NCI-H187 treated with DMSO at 0.1 percent for 48 hours (cell line): Measurements from ENCODE around the gene FMN1.
"Not testable (repeated sequence)": the region's sequence is repeated elsewhere in the genome, so short reads cannot be mapped to it uniquely, and the experiment has no call there.

Experiments used
- DNase-seq: peaks from one replicate; lab custom pipeline; 2025; lab: John Stamatoyannopoulos, UW

The FMN1 gene

GRCh38 chr15:32966512-32966911 is 228.0 kb downstream of the FMN1 start:
- DNase-seq, result no peak

- no peak for DNase-seq
These were observed 228.6 kb downstream of the FMN1 start for GRCh38 chr15:32965897-32966296.

DNA sequence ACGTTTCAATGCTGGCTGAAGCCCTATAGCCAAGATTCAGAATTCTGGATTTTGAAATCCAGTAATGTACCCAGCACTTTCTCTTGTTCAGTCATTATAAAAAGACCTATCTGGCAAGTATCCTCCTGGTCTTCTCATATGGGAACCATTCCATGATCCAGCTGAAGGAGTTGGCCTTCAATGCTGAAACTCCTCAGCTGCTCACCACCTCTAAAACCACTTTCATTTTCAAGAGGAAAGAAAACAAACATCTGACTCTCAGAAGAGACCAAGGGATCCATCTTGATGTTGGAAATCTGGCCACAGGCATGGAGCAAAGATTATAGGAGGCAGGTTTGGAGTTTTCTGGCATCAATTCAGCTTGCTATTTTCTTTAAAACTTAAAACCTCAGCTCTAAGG is 235.4 kb downstream of the FMN1 start:
- DNase-seq, result no peak

DNA sequence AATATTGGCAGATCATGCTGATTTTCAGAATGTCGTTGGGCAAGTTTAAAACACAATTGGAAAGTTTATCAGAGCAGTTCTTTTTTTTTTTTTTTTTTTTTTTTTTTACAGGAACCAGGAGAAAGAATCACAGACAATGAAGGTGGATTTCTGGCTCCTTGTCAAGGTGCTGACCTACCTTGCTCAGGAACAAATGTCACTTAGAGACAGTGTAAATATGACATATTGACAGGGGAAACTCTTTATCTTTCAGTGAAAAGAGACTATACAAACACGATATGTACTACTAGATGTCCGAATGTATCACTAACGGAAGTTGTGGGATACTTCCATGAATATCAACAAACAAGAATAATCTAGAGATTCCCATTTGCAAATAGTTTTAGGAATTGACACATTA is 237.3 kb downstream of the FMN1 start:
- no peak for DNase-seq

DNA sequence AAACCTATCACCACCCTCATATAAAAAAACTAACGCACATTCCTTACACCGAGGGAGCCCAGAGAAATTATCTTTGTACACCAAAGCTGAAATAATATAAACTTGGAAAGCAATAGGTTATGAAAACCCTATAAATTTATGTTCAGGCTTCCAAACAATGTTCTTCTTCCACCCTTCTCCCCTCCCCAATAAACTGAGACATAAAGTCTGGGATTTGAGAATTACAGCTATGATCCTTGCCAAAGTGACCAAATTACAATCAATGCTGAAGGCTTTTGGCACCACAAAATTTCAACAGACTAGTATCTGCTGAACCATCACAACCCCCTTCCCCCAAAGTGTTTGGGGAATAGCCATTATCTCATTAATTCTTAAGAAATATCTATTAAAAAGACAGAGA is 237.8 kb downstream of the FMN1 start:
- no peak for DNase-seq

DNA sequence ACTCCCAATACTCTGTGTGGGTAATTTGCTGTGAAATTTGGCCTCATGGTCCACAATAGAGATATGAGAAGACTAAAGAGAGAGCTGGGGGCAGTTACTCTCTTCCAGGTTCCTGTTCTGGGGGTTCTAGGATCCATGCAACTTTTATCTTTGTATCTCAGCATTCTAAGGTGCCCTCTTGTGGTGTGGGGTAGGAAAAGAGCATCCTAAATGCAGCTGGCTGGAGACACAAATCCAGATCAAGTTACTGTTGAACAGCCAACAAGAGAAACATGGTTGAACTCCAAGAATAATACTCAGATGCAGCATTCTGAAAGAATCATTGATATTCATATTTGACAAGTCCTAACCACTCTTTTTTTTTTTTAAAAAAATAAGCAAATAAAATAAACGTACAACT is 238.5 kb downstream of the FMN1 start:
- DNase-seq, result no peak

- DNase-seq, result no peak
These were observed 241.0 kb downstream of the FMN1 start for GRCh38 chr15:32953533-32953910.

DNA sequence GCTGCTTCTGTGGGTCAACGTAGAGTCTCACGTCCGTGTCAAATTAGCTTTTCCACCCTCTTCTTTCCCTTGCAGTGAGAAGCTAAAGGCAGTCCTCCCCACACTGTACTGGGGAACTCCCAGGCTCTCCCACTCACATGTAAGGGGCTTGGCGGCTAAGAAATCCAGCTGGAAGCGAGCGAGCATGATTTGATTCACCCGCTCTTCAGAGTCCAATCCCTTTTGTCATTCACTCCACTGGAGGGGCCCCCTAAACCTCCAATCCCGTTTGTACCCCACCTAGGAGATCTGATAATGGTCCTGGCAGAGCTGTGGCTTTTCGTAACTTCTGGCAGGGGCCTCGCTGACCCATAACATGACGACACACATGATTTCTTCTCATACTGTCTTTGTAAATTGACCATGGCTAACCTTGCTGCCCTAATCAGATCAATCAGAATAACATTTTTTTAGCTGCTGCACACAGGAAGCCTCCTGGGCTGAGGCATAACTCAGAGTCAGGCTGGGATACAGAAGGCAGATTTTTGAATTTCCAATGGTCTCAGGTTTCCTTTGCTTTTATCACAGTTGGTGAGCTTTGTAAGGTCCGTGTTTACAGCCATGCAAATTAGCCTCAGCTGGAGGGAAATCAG is 241.5 kb downstream of the FMN1 start:
- DNase-seq, result no peak

DNA sequence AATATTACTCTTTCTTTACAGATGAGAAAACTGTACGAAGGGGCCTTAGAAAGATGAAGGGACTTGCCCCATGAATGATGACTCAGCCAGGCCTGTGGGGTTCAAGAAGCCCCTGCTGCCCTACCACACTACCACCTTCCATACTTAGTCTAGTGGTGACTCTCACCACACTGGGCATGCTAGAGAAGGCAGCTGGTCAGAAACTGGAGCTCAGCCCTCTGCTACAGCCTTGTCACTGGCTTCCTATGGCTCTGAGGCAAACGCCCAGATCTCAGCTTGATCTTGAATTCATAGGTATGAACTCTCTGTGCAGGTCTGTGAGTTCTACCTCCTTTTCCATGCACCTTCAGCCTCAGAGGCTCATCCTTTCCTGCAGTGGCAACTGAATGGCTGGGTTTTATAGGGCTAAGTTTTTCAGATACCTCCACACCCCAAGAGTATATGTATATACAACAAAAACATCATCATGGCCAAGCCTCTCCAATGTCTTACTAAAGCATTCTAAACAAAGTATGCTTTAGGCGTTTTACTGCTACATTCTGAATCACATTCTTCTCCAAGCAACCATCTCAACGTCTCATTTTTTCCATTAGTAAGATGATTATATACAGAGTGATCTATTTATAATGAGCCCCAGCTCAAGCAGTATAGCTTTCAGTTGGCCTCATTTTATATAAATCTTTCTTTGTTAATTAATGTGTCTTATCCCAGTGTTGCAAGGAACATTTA is 242.6 kb downstream of the FMN1 start:
- DNase-seq, result no peak

DNA sequence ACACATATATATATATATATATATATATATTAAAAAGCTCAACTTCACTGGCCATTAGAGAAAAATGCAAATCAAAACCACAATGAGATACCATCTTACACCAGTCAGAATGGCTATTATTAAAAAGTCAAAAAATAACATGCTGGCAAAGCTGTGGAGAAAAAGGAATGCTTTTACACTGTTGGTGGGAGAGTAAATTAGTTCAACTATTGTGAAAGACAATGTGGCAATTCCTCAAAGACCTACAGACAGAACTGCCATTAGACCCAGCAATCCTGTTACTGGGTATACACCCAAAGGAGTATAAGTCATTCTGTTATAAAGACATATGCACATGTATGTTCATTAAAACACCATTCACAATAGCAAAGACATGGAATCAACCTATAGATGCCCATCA is 244.5 kb downstream of the FMN1 start:
- DNase-seq, result not testable (repeated sequence)

GRCh38 chr15:32946210-32946609 is 248.3 kb downstream of the FMN1 start:
- no peak for DNase-seq

- no peak for DNase-seq
These were observed 250.1 kb downstream of the FMN1 start for GRCh38 chr15:32944431-32944830.

DNA sequence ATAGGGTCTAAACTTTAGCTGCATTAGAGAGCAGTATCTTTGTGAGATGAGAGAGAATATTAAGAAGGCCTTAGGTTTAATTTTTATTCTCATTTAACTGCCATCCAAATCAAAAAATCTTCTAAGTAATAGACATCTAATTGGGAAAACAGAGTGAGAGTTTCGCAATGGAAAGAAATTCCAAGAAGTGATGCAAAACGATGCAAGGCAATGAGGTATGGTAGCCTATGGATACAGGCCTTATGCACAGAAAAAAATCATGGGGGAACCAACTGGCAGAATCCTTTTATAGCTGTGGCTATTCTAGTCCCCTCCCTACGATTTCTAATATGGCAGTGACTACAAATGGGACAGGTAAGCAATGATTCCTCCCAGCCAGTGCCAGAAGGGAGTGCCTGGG is 250.8 kb downstream of the FMN1 start:
- no peak for DNase-seq

DNA sequence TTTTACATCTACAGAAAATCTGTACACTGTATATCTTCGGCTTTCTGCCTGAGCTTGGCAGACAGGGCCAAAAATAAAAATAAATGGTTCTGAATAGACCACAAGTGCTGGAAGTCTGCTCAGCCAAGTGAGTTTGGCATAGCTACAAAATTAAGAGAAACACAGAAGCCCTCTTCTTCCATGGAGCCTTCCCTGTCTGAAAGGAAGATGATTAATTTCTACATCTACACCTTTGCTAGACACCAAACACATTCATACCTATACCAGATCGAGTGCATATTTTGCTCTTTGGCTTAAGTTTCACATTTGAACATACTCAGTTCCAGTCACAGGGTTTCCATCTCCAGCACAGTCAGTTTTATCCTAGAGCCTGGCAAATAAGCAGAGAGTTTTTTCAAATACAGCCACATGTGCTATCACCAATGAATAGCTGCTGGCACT is 252.1 kb downstream of the FMN1 start:
- DNase-seq, result no peak

DNA sequence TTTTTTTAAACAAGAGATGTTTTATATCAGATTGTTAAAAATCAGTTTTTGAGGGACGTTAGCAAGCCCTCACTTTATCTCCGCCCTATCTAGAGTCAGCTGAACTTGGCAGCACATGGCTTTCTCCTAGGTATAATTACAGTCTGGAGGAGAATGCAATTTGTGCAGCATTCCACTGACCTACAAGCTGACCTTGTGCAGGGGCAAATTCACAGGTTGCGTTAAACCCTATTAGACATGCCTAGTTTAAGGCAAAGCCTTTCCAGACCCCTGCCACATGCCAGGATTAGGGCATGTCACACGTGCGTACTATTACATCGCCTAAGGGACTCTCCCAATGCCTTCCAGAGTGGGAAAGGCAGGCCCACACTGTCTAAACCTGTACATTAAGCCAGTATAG is 252.7 kb downstream of the FMN1 start:
- DNase-seq, result no peak

GRCh38 chr15:32936976-32937375 is 257.5 kb downstream of the FMN1 start:
- no peak for DNase-seq

DNA sequence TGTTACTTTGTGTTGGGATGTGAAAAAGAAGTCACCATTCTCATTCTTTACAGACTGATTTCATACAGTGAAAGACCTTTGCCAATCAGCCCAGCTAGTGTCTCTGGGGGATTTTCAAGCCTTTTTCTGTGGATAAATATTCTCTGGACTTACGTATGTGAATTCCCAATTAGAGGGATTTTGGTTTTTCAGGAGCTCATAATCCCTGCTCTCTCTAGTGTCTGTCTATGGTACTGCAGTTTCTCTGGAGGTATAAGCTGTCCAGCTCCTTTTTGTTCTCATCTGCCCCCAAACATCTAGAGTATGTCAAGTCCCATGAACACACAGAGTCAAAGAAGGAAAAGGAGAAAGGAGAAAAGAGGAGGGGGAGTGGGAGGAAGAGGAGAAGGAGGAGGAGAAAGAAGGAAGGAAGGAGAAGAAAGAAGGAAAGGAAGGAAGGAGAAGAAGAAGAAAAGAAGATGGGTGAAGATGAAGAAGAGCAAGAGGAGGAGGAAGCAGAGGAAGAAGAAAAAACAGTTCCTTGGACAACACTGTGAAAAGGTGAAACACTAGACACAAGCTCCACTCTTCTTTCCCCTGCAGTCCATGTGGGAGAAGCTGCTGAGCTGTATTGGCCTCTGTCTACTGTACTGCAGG is 258.1 kb downstream of the FMN1 start:
- no peak for DNase-seq

- no peak for DNase-seq
These were observed 259.4 kb downstream of the FMN1 start for GRCh38 chr15:32935139-32935538.

GRCh38 chr15:32933236-32933635 is 261.3 kb downstream of the FMN1 start:
- no peak for DNase-seq

GRCh38 chr15:32928876-32929275 is 265.6 kb downstream of the FMN1 start:
- DNase-seq, result no peak

- DNase-seq, result no peak
These were observed 267.4 kb downstream of the FMN1 start for GRCh38 chr15:32927124-32927523.

- no peak for DNase-seq
These were observed 271.3 kb downstream of the FMN1 start for GRCh38 chr15:32923176-32923575.

DNA sequence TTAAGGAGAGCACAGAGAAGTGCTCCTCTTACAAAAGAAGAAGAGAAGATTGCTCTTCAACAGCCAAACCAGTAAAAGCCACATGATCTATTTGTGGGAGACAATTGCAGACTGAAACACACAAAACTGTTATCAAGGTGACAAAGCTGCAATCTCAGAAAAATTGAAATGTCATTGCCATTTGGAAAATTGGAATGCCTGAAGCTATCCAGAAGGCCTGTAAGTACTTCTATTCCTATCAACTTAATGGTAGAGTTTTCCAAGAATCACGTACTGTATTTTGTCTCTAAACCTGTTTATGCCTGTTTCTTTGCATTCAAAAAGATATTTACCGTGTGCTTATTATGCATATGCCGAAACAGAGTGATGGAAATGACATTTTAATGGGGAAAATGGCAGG is 272.0 kb downstream of the FMN1 start:
- DNase-seq, result no peak
